C4-2B (cell line): ENCODE measurements around the gene ANKLE1.

ENCODE experiments used
- CTCF ChIP-seq: fragments of 450-650 bp; conservative IDR thresholded peaks from 2 replicates; pipeline ENCODE4 v1.5.1; 2017; ENCODE audit warnings: mild to moderate bottlenecking
- ZFX ChIP-seq: fragments of 450-650 bp; IDR thresholded peaks from 2 replicates; pipeline ENCODE4 v1.6.1; 2017

GRCh38 chr19:17292301-17293074 lies 10.8 kb downstream of the ANKLE1 start:
- TF ChIP-seq CTCF (no peak; the same call in 1 of the 2 replicates), ZFX (no peak)
